HEK293 (cell line): ENCODE results near the gene RGS5.

Experiments used
- SP2 ChIP-seq: fragments of 450-650 bp; formaldehyde crosslinking; IDR thresholded peaks from 2 replicates; pipeline ENCODE4 v1.5.1; 2016; ENCODE audit warnings: missing biosample characterization, missing genetic modification characterization
- ZNF114 ChIP-seq: fragments of 450-650 bp; formaldehyde crosslinking; IDR thresholded peaks from 2 replicates; pipeline ENCODE4 v1.5.0; 2017; ENCODE audit warnings: missing biosample characterization, missing genetic modification characterization
- ZNF184 ChIP-seq: fragments of 450-650 bp; IDR thresholded peaks from 2 replicates; pipeline ENCODE4 v1.5.1; 2018; ENCODE audit warnings: missing biosample characterization, mild to moderate bottlenecking, missing genetic modification characterization
- TF ChIP-seq, protein P1 (sequence below): fragments of 450-650 bp; formaldehyde crosslinking; IDR thresholded peaks from 2 replicates; pipeline ENCODE4 v1.5.1; 2016; ENCODE audit warnings: missing biosample characterization, missing genetic modification characterization
- TF ChIP-seq, protein P2 (sequence below): fragments of 450-650 bp; formaldehyde crosslinking; IDR thresholded peaks from 2 replicates; pipeline ENCODE4 v1.5.1; 2016; ENCODE audit warnings: missing biosample characterization, missing genetic modification characterization, low read depth

DNA sequence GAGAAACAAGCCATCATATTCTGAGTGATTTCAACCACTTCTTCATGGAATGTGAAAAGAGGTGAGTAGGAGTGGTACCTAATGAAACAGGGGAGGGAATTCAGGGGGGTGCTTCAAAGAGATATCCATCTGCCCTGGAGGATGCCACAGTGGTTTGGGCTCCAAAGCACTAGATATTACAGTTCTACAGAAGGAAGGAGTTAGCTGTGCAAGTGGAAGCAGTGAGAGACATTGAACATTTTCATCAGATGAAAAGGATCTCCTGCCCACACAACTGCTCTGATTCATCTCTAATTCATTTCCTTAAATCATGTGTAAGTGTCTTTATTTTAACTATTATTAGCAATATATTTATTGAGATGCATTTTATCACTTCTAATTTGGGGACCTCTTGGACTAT is 2.8 kb upstream of the RGS5 start:
- TF ChIP-seq ZNF114 (no peak), ZNF184 (no peak), SP2 (no peak)
- TF ChIP-seq, protein P1, sequence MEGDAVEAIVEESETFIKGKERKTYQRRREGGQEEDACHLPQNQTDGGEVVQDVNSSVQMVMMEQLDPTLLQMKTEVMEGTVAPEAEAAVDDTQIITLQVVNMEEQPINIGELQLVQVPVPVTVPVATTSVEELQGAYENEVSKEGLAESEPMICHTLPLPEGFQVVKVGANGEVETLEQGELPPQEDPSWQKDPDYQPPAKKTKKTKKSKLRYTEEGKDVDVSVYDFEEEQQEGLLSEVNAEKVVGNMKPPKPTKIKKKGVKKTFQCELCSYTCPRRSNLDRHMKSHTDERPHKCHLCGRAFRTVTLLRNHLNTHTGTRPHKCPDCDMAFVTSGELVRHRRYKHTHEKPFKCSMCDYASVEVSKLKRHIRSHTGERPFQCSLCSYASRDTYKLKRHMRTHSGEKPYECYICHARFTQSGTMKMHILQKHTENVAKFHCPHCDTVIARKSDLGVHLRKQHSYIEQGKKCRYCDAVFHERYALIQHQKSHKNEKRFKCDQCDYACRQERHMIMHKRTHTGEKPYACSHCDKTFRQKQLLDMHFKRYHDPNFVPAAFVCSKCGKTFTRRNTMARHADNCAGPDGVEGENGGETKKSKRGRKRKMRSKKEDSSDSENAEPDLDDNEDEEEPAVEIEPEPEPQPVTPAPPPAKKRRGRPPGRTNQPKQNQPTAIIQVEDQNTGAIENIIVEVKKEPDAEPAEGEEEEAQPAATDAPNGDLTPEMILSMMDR (tag by site-specific recombination): no peak
- TF ChIP-seq, protein P2, sequence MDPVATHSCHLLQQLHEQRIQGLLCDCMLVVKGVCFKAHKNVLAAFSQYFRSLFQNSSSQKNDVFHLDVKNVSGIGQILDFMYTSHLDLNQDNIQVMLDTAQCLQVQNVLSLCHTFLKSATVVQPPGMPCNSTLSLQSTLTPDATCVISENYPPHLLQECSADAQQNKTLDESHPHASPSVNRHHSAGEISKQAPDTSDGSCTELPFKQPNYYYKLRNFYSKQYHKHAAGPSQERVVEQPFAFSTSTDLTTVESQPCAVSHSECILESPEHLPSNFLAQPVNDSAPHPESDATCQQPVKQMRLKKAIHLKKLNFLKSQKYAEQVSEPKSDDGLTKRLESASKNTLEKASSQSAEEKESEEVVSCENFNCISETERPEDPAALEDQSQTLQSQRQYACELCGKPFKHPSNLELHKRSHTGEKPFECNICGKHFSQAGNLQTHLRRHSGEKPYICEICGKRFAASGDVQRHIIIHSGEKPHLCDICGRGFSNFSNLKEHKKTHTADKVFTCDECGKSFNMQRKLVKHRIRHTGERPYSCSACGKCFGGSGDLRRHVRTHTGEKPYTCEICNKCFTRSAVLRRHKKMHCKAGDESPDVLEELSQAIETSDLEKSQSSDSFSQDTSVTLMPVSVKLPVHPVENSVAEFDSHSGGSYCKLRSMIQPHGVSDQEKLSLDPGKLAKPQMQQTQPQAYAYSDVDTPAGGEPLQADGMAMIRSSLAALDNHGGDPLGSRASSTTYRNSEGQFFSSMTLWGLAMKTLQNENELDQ: no peak
